ENCODE results near the gene MAB21L1.

The MAB21L1 gene

GRCh38 chr13:35479038-35479492 is 2.6 kb upstream of the MAB21L1 start:
- no peak for DNase-seq

GRCh38 chr13:35478271-35479037 is 2.0 kb upstream of the MAB21L1 start:
- DNase-seq, result no peak

- no peak for DNase-seq
Observed at GRCh38 chr13:35477386-35477946, 977 bp upstream of the MAB21L1 start.

GRCh38 chr13:35475212-35475959 is 1.1 kb downstream of the MAB21L1 start:
- no peak for DNase-seq

- DNase-seq, result no peak
Observed at GRCh38 chr13:35474496-35475211, 1.8 kb downstream of the MAB21L1 start.

- DNase-seq, result no peak
Observed at GRCh38 chr13:35473802-35474201, 2.7 kb downstream of the MAB21L1 start.

- no peak for DNase-seq
Observed at GRCh38 chr13:35473206-35473775, 3.2 kb downstream of the MAB21L1 start.

GRCh38 chr13:35472323-35472881 is 4.1 kb downstream of the MAB21L1 start:
- no peak for DNase-seq

- no peak for DNase-seq
Observed at GRCh38 chr13:35471706-35472322, 4.7 kb downstream of the MAB21L1 start.

GRCh38 chr13:35470671-35471661 is 5.5 kb downstream of the MAB21L1 start:
- no peak for DNase-seq

GRCh38 chr13:35469806-35470525 is 6.5 kb downstream of the MAB21L1 start:
- DNase-seq, result no peak

GRCh38 chr13:35468195-35468594 is 8.3 kb downstream of the MAB21L1 start:
- no peak for DNase-seq

GRCh38 chr13:35465371-35465770 is 11.1 kb downstream of the MAB21L1 start:
- no peak for DNase-seq

- no peak for DNase-seq
Observed at GRCh38 chr13:35460061-35460460, 16.4 kb downstream of the MAB21L1 start.

GRCh38 chr13:35457258-35457657 is 19.2 kb downstream of the MAB21L1 start:
- DNase-seq, result no peak

GRCh38 chr13:35455022-35455421 is 21.5 kb downstream of the MAB21L1 start:
- DNase-seq, result no peak

- DNase-seq, result no peak
Observed at GRCh38 chr13:35449821-35450220, 26.7 kb downstream of the MAB21L1 start.

GRCh38 chr13:35448465-35448864 is 28.0 kb downstream of the MAB21L1 start:
- DNase-seq, result no peak

Measured in NCI-H2107 (cell line).